Duodenal mucosa (tissue), 2 donors: ENCODE data around the gene GINS2.

Experiments used
- H3K27ac ChIP-seq: one replicate; pipeline ENCODE4 v1.7.0; 2013; ENCODE audit warnings: low read depth, low read length
- H3K27me3 ChIP-seq, 2 donors: one replicate each; pipeline ENCODE4 v1.7.0; 2013; ENCODE audit warnings: low read length in 2 of 2, control low read depth in 1 of 2; ENCODE audit not compliant: insufficient read depth in 2 of 2, control insufficient read depth in 1 of 2
- H3K36me3 ChIP-seq, 2 donors: one replicate each; pipeline ENCODE4 v1.7.0; 2013; ENCODE audit warnings: low read length in 2 of 2, control low read depth in 1 of 2; ENCODE audit not compliant: insufficient read depth in 2 of 2, control insufficient read depth in 1 of 2
- H3K4me1 ChIP-seq, 2 donors: one replicate each; pipeline ENCODE4 v1.7.0; 2013; ENCODE audit warnings: low read length in 2 of 2, control low read depth in 1 of 2; ENCODE audit not compliant: insufficient read depth in 2 of 2, control insufficient read depth in 1 of 2
- H3K4me3 ChIP-seq, 2 donors: one replicate each; pipeline ENCODE4 v1.7.0; 2013; ENCODE audit warnings: low read length in 2 of 2, low read depth in 1 of 2
- H3K9ac ChIP-seq, 2 donors: one replicate each; pipeline ENCODE4 v1.7.0; 2013; ENCODE audit warnings: low read length in 2 of 2, low read depth in 1 of 2
- H3K9me3 ChIP-seq, 2 donors: one replicate each; pipeline ENCODE4 v1.7.0; 2013; ENCODE audit warnings: low read length in 2 of 2, control low read depth in 1 of 2; ENCODE audit not compliant: control insufficient read depth in 1 of 2

GINS2 gene

DNA sequence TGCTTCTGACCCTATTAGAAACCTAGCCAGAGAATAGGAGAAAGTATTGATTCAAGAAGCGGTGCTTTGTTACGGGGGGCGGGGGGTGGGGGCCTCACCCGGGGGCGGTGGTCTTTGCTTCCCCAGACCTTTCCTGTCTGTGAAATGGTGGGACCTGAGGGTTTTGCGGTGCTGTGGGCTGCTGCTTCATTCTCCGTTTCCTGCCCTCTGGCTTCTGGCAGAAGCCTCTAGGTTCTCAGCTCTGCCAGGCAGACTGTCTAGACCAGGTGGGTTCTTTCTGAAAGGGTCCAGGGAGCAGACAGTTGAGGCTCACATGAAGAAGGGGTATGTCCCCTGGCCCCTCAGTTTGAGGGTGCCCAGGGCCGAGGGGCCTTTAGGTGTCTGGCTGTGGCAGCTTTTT is 61.7 kb downstream of the GINS2 start:
- no peaks in the 10 kb centered on the region for H3K27me3 ChIP-seq
- peaks cover 5 to 8% of the 10 kb centered on the region in 2 donors for H3K9me3 ChIP-seq
- H3K36me3 ChIP-seq = peaks cover 0 to 10% of the 10 kb centered on the region in 2 donors
- H3K4me3 ChIP-seq = no peak overlapping the region
- no peak overlapping the region for H3K9ac ChIP-seq
- peaks cover 22% of the 10 kb centered on the region in 2 donors for H3K4me1 ChIP-seq
- H3K27ac ChIP-seq = no peak overlapping the region
